Small intestine (tissue), 7 donors: ENCODE measurements around the gene LDLRAD2. TPM values are rescaled to one million over a fixed set of nuclear protein-coding genes. Genes with fewer than 3 reads are reported as not detected.
A peak's percentile ranks its signal among the peaks of the same experiment; 100 is the strongest.

ENCODE experiments used
- DNase-seq, 2 donors: peaks; one replicate each; pipeline versions ENCODE4 v3.0.0 to v3.0.0-alpha.2; 2013
- FAIRE-seq: peaks from 2 replicates; lab custom pipeline; 2012; peaks lifted over from hg19 to GRCh38; lab: Jason Lieb, UNC
- H3K27ac ChIP-seq, 3 donors: one replicate each; pipeline ENCODE4 v1.5.1; 2013; ENCODE audit warnings: low read length in 2 of 3, mild to moderate bottlenecking in 2 of 3, control low read depth in 1 of 3, inconsistent platforms in 1 of 3, low read depth in 1 of 3, moderate library complexity in 1 of 3
- H3K27me3 ChIP-seq, 3 donors: one replicate each; pipeline ENCODE4 v1.6.1; 2013; ENCODE audit warnings: low read length in 3 of 3, inconsistent platforms in 1 of 3; ENCODE audit not compliant: control insufficient read depth in 3 of 3, insufficient read depth in 3 of 3
- H3K36me3 ChIP-seq, 3 donors: one replicate each; pipeline ENCODE4 v1.6.1; 2013; ENCODE audit warnings: low read length in 3 of 3, inconsistent platforms in 1 of 3, low read depth in 1 of 3, mild to moderate bottlenecking in 1 of 3, moderate library complexity in 1 of 3; ENCODE audit not compliant: control insufficient read depth in 3 of 3, insufficient read depth in 2 of 3
- H3K4me1 ChIP-seq, 3 donors: one replicate each; pipeline ENCODE4 v1.6.1; 2013; ENCODE audit warnings: low read length in 2 of 3, inconsistent platforms in 1 of 3, low read depth in 1 of 3, mild to moderate bottlenecking in 1 of 3, moderate library complexity in 1 of 3; ENCODE audit not compliant: control insufficient read depth in 3 of 3, insufficient read depth in 2 of 3
- H3K4me3 ChIP-seq, 3 donors: one replicate each; pipeline ENCODE4 v1.5.1; 2013; ENCODE audit warnings: low read length in 3 of 3, control low read depth in 1 of 3, inconsistent platforms in 1 of 3, low read depth in 1 of 3, mild to moderate bottlenecking in 1 of 3, moderate library complexity in 1 of 3
- H3K9me3 ChIP-seq, 2 donors: one replicate each; pipeline ENCODE4 v1.6.1; 2013; ENCODE audit warnings: low read depth in 1 of 2, low read length in 1 of 2; ENCODE audit not compliant: control insufficient read depth in 2 of 2, insufficient read depth in 1 of 2
- WGBS, 3 donors: extraction: QIAGEN DNeasy Blood & Tissue Kit; methylation state at CpG; one replicate each; pipeline ENCODE4 v1.1.7; 2013; 5-methylcytosine and 5-hydroxymethylcytosine counted together
- polyA plus RNA-seq, 4 donors: library from polyadenylated mRNA; stranded (reverse) in 3 of 4; unstranded in 1 of 4; fragments of 200-250 nt in 3 of 4; fragments of 120-200 nt in 1 of 4; gene quantifications; one replicate each; pipeline versions ENCODE4 v1.2.1 to v1.2.3, GENCODE V29; 2013
- donor health status: healthy with polysubstance abuse.
- donor health status: control.
- donor health status: control.
- donor health status: Bipolar disorder and iron deficiency.
- donor health status: healthy.

The LDLRAD2 gene
- polyA plus RNA-seq, 4 donors = 0.22 to 1.7 (median 0.83) TPM

DNA sequence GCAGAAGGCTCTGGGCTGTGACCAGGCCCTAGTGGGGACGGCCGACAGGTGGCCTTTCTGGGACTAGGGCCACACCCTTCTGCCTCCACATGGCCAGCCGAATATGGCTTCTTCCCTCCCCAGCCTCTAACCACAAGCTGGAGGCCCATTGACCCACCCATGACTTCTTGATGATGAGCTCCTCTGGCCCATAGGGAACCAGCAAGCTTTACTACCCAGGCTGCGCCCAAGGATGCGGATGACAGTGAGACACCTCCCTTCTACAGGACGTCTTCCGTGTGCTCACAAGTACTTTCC is 41.0 kb downstream of the LDLRAD2 start:
- H3K27ac ChIP-seq = no peak overlapping the region
- peaks cover 16 to 94% (median 16%) of the 10 kb centered on the region in 3 donors for H3K36me3 ChIP-seq
- no peak overlapping the region for H3K4me3 ChIP-seq
- FAIRE-seq = no peak
- WGBS, 3 donors = 84 to 87% (median 87%) methylated on average over 7 of the region's 7 CpGs
- H3K4me1 ChIP-seq = no peaks in the 10 kb centered on the region
- H3K9me3 ChIP-seq = no peaks in the 10 kb centered on the region
- H3K27me3 ChIP-seq = no peaks in the 10 kb centered on the region
- DNase-seq = no peak

- no peak overlapping the region for H3K27ac ChIP-seq
Observed at GRCh38 chr1:21854090-21854750, 42.2 kb downstream of the LDLRAD2 start.

GRCh38 chr1:21854751-21855131 is 42.7 kb downstream of the LDLRAD2 start:
- 95% methylated on average over 13 of the region's 13 CpGs for whole genome bisulfite sequencing, 3 donors
- FAIRE-seq (no peak), DNase-seq (no peak)
- Histone ChIP-seq H3K4me3 (no peak overlapping the region), H3K27ac (no peak overlapping the region), H3K27me3 (no peaks in the 10 kb centered on the region), H3K4me1 (no peaks in the 10 kb centered on the region), H3K36me3 (peaks cover 16 to 96% (median 19%) of the 10 kb centered on the region in 3 donors), H3K9me3 (no peaks in the 10 kb centered on the region)

More at GRCh38 chr1:21854090-21854750, 42.2 kb downstream of the LDLRAD2 start:
- H3K4me1 ChIP-seq = no peaks in the 10 kb centered on the region
- H3K36me3 ChIP-seq = peaks cover 16 to 94% (median 19%) of the 10 kb centered on the region in 3 donors
- FAIRE-seq = no peak
- no peak overlapping the region for H3K4me3 ChIP-seq
- no peaks in the 10 kb centered on the region for H3K27me3 ChIP-seq
- no peaks in the 10 kb centered on the region for H3K9me3 ChIP-seq
- WGBS, 3 donors = 89 to 94% (median 92%) methylated on average over 19 to 21 of the region's 21 CpGs
- DNase-seq = no peak

DNA sequence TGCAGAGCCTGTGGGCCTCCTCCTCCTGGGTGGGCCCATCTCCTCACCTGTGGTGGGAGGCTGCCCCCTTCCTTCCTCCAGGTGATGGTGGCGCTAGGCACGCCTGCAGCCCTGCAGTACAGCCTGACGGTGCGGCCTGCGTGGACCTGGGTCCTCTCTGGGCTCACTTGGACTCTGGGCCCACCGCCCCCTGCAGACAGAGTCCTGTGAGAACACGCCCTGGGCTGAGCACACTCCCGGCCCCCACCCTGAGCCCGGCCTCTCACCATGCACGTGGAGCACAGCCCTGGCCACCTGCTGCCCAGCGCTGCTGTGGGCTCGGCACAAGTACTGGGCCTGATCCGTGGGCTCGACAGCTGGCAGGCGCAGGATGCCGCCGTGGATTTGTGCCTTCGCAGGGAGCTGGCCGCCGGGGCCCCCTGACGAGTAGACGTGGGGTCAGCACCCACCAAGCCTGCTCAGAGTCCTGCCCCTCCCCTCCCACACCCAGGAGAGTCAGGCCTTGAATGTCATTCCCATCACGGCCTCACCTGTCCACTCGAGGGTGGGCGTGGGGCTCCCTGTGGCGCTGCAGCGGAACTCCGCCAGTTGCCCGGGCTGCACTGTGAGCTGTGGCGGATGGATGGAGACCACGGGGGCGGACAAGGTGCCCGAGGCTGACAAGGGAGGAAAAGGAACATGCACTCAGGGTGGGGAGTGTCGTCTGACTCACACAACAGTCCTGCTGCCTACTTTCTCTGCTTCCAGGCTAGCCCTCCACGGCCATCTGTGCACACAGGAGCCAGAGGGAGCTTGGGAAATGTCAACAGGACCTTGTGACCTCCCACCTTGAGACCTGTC is 43.4 kb downstream of the LDLRAD2 start:
- Histone ChIP-seq H3K4me3 (no peak overlapping the region), H3K27ac (no peak overlapping the region), H3K27me3 (no peaks in the 10 kb centered on the region), H3K36me3 (peaks cover 11 to 96% (median 19%) of the 10 kb centered on the region in 3 donors), H3K4me1 (no peaks in the 10 kb centered on the region), H3K9me3 (no peaks in the 10 kb centered on the region)
- DNase-seq (no peak), FAIRE-seq (no peak)
- WGBS, 3 donors = 84 to 88% (median 87%) methylated on average over 32 to 35 of the region's 35 CpGs

- Histone ChIP-seq H3K36me3 (peaks cover 11 to 98% (median 20%) of the 10 kb centered on the region in 3 donors), H3K27ac (no peak overlapping the region), H3K27me3 (no peaks in the 10 kb centered on the region), H3K4me3 (no peak overlapping the region), H3K4me1 (no peaks in the 10 kb centered on the region), H3K9me3 (peaks cover 0 to 11% of the 10 kb centered on the region in 2 donors)
- DNase-seq = no peak
- WGBS, 3 donors = 83 to 92% (median 86%) methylated on average over 14 of the region's 14 CpGs
- FAIRE-seq = no peak
Observed at GRCh38 chr1:21857142-21857839, 45.2 kb downstream of the LDLRAD2 start.

DNA sequence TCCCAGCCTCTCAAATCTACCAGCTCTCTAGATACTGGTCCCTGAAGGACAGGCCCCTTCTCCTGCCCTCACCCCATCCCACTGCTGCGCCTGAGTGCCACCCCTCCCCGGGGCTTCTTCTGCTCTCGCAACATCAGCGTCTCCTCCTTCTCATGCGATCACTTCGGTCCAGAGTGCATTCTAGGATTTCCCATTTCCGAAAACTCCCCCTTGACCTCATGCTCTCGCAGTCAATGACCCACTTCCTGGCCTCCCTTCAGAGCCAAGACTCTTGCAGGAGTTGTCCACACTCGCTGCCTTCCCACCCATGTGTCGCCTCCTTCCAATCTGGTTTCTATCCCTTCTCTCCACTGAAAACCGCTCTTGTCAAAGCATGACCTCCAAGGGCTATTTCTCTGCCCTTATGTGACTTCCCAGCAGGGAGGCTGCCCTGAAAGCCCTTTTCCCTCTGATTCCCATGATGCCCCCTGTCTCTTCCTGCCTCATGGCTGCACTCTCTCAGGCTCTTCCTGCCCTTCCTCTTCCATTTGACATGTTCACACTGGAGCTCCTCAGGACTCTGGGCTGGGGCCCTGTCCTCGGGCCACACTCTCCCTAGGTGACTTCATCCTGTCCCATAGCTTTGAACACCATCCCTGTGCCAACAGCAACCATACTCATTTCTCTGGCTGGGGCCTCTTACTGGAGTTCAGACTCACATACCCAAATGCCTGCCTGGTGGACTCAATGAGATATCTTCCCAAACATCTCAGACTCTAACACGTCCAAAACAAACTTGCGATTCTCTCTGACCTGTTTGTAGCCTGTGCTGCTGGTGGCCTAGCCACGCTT is 46.0 kb downstream of the LDLRAD2 start:
- DNase-seq (peak in 1 of 2 donors; percentile 12), FAIRE-seq (no peak)
- no peaks in the 10 kb centered on the region for H3K27me3 ChIP-seq
- 74 to 94% (median 81%) methylated on average over 15 of the region's 15 CpGs for whole genome bisulfite sequencing, 3 donors
- H3K27ac ChIP-seq = peak overlapping the region in 1 of 3 donors; percentile 8
- no peak overlapping the region for H3K4me3 ChIP-seq
- H3K36me3 ChIP-seq = peaks cover 9 to 95% (median 17%) of the 10 kb centered on the region in 3 donors
- peaks cover 0 to 11% of the 10 kb centered on the region in 2 donors for H3K9me3 ChIP-seq
- no peaks in the 10 kb centered on the region for H3K4me1 ChIP-seq

- Histone ChIP-seq H3K27me3 (no peaks in the 10 kb centered on the region), H3K36me3 (peaks cover 9 to 97% (median 11%) of the 10 kb centered on the region in 3 donors), H3K4me1 (no peaks in the 10 kb centered on the region), H3K27ac (no peak overlapping the region), H3K9me3 (peaks cover 0 to 11% of the 10 kb centered on the region in 2 donors), H3K4me3 (no peak overlapping the region)
- FAIRE-seq = no peak
- 96 to 97% (median 96%) methylated on average over 8 to 10 of the region's 10 CpGs for WGBS, 3 donors
- DNase-seq = no peak
Observed at GRCh38 chr1:21859669-21860179, 47.7 kb downstream of the LDLRAD2 start.
